ENCODE results near the gene ST3GAL4.

Gene ST3GAL4

DNA sequence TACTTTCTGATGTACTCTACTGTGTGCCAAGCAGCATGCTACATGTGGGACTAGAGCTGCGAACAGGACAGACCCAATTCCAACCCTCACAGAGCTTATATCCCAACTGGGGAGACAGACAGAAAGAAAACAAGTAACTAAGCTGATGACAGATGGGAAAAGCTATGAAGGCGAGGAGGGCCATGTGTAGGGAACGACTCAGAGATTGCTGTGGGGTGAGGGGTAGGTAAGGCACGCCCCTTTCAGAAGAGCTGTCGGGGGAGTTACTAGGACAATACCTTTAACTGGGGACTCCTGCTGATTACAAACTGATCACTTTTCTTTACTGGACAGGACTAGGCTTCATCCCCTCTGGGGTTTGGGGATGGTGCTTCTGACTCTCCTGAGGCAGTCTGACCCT lies 48.9 kb downstream of the ST3GAL4 start:
- H3K27me3 Mint-ChIP-seq (ENCODE audit: low read depth) = no peaks in the 10 kb centered on the region
- no peak overlapping the region for H3K4me3 Mint-ChIP-seq
- no peak overlapping the region for H3K27ac Mint-ChIP-seq
- no peaks in the 10 kb centered on the region for H3K4me1 Mint-ChIP-seq (ENCODE audit: low read depth)
- H3K9me3 Mint-ChIP-seq = no peaks in the 10 kb centered on the region
- H3K36me3 Mint-ChIP-seq (ENCODE audit: low read depth) = no peaks in the 10 kb centered on the region

DNA sequence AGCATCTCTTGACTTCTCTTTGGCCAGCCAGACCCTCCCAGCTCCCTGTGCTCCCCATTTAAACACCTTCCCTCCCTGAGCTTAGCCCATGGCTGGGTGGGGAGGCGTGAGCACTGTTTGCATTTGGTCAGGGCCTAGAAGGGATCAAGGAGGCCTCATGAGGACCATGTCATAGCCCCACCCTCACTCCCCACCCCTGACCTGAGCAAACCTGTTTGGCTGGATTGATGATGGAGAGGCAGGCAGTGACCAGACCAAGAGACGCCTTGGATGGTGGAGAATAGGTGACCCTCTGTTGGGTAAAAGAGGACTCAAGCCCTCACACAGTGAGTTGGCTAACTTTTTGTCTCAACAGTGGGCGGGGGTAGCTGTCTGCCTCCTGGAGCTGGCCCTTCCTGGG lies 49.9 kb downstream of the ST3GAL4 start:
- Mint-ChIP-seq H3K4me3 (no peak overlapping the region), H3K9me3 (no peaks in the 10 kb centered on the region), H3K4me1 (ENCODE audit: low read depth) (no peaks in the 10 kb centered on the region), H3K27ac (no peak overlapping the region), H3K36me3 (ENCODE audit: low read depth) (no peaks in the 10 kb centered on the region), H3K27me3 (ENCODE audit: low read depth) (no peaks in the 10 kb centered on the region)

DNA sequence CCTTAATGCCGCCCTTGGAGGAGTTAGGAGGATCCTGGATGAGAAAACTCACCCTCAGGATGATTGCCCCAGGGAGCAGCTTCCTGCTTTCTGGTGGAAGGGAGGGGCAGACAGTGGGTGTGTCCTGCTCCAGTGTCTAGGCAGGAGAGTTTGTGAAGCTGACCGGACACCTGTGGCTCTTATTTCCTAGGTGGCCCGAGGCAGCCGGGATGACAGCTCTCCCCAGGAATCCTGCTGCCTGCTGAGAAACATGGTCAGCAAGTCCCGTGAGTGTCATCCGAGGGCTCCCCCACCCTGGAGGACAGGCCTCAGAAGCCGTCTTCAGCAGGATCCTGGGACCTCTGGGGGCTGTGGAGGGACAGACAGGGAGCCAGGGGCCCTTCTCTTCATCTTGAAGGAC lies 50.4 kb downstream of the ST3GAL4 start:
- no peaks in the 10 kb centered on the region for H3K9me3 Mint-ChIP-seq
- H3K4me1 Mint-ChIP-seq (ENCODE audit: low read depth) = no peaks in the 10 kb centered on the region
- H3K27me3 Mint-ChIP-seq (ENCODE audit: low read depth) = no peaks in the 10 kb centered on the region
- H3K27ac Mint-ChIP-seq = no peak overlapping the region
- no peak overlapping the region for H3K4me3 Mint-ChIP-seq
- no peaks in the 10 kb centered on the region for H3K36me3 Mint-ChIP-seq (ENCODE audit: low read depth)

DNA sequence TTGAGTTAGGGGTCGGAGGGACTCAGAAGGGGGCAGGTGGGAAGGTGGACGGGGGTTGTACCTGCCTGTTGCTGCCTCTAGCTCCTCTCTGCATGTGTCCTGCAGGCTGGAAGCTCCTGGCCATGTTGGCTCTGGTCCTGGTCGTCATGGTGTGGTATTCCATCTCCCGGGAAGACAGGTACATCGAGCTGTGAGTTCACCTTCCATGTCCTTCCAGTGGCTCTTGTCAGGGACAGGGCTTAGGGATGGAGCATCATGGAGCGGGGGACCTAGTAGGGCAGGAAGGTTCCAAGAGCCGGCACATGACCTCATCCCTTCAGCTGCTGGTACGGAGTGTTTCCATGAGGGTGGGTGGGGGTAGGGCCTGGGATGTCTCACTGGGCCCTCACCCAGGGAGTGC lies 50.9 kb downstream of the ST3GAL4 start:
- Mint-ChIP-seq H3K36me3 (ENCODE audit: low read depth) (no peaks in the 10 kb centered on the region), H3K9me3 (no peaks in the 10 kb centered on the region), H3K4me1 (ENCODE audit: low read depth) (no peaks in the 10 kb centered on the region), H3K4me3 (no peak overlapping the region), H3K27ac (no peak overlapping the region), H3K27me3 (ENCODE audit: low read depth) (no peaks in the 10 kb centered on the region)

DNA sequence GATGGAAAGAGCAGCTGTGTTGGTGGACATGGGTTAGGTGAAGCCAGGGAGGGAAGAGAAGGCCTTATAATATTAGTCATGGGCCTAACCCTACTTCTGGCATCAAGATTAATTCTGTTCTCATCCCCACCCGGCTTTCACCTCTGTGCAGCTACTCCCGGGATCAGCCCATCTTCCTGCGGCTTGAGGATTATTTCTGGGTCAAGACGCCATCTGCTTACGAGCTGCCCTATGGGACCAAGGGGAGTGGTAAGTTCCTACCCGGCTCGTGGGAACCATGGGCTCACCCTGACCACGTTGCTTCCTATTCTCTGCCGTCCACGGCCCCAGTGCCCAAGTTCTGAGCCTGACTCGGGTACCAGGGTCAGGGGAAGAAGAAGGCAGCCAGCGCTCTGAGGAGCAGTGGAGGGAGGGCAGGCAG lies 51.6 kb downstream of the ST3GAL4 start:
- no peaks in the 10 kb centered on the region for H3K4me1 Mint-ChIP-seq (ENCODE audit: low read depth)
- H3K27me3 Mint-ChIP-seq (ENCODE audit: low read depth) = no peaks in the 10 kb centered on the region
- no peak overlapping the region for H3K4me3 Mint-ChIP-seq
- no peak overlapping the region for H3K27ac Mint-ChIP-seq
- no peaks in the 10 kb centered on the region for H3K9me3 Mint-ChIP-seq
- H3K36me3 Mint-ChIP-seq (ENCODE audit: low read depth) = no peaks in the 10 kb centered on the region

DNA sequence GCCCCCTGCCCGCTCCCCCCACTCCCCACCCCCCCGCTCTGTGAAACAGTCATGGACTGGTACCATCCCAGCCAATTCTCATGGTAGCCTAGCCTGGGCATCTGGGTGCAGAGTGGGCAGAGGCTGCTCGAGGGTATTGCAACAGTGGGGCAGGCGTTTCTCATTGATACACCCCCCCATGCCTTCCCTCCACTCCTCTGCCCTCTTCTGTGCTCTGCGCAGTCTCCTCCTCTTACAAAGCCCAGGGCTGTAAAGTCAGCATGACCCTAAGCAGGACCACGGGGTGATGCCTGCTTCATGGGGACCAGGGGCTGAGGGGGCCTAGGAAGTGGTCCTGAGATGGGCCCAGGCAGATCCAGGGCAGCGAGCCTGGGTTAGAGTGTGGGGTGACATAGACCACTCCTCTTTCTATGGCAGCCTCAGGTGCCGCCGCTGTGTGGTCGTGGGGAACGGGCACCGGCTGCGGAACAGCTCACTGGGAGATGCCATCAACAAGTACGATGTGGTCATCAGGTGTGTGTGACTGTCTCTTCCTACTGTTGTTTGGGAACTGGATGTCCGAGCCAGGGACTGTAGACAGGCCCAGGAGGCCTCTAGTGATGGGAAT lies 52.3 kb downstream of the ST3GAL4 start:
- Mint-ChIP-seq H3K27me3 (ENCODE audit: low read depth) (no peaks in the 10 kb centered on the region), H3K4me1 (ENCODE audit: low read depth) (no peaks in the 10 kb centered on the region), H3K27ac (no peak overlapping the region), H3K9me3 (no peaks in the 10 kb centered on the region), H3K4me3 (no peak overlapping the region), H3K36me3 (ENCODE audit: low read depth) (no peaks in the 10 kb centered on the region)

DNA sequence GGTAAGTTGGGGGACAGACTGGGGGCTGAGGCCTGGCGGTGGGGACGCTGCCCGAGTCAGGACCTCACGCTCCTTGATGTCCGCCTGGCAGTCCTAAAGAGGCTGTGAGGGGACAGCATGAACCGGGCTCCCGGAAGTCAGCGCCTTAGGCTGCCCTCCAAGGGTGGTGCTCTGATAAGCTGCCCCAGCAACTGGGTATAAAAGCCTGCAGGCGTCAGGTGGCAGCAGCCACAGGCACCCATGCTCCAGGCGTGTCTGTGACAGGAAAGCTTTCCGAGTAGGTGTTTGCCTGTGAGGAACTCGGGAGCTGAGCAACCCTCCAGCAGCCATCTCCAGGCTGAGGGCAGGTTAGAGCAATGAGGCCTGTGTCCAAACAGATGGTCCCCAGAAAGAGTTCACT lies 53.0 kb downstream of the ST3GAL4 start:
- no peaks in the 10 kb centered on the region for H3K27me3 Mint-ChIP-seq (ENCODE audit: low read depth)
- no peak overlapping the region for H3K27ac Mint-ChIP-seq
- H3K4me1 Mint-ChIP-seq (ENCODE audit: low read depth) = no peaks in the 10 kb centered on the region
- H3K36me3 Mint-ChIP-seq (ENCODE audit: low read depth) = no peaks in the 10 kb centered on the region
- H3K9me3 Mint-ChIP-seq = no peaks in the 10 kb centered on the region
- no peak overlapping the region for H3K4me3 Mint-ChIP-seq

DNA sequence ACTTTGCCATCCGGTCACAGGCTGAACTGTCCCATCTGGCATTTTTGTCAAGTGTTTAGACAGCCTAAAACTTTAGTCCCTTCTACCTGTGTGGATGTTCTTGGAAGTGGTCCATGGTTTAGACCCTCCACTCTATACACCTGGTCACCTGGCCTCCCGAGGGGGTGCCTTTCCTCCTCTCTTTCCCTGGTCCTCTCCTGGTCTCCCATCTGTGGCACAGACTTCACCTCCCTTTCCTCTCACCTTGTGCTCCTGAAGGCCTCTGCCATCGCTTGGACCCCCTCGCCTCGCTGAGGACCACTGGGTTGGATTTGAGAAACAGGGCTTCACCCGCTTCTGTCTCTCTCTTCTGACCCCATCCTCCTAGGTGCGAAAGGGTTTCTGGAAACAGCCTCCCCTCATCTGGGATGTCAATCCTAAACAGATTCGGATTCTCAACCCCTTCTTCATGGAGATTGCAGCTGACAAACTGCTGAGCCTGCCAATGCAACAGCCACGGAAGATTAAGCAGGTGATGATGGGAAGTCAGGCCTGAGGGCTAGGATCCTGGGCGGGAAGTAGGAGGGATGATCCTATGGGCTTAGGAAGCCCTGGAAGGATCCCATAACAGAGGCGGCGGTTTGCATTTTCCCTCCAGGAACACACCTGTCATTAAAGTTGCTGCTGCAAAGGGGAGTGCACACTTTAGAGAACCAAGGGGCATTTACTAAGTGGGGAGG lies 53.6 kb downstream of the ST3GAL4 start:
- Mint-ChIP-seq H3K4me1 (ENCODE audit: low read depth) (no peaks in the 10 kb centered on the region), H3K9me3 (no peaks in the 10 kb centered on the region), H3K27ac (no peak overlapping the region), H3K36me3 (ENCODE audit: low read depth) (no peaks in the 10 kb centered on the region), H3K4me3 (no peak overlapping the region), H3K27me3 (ENCODE audit: low read depth) (no peaks in the 10 kb centered on the region)

DNA sequence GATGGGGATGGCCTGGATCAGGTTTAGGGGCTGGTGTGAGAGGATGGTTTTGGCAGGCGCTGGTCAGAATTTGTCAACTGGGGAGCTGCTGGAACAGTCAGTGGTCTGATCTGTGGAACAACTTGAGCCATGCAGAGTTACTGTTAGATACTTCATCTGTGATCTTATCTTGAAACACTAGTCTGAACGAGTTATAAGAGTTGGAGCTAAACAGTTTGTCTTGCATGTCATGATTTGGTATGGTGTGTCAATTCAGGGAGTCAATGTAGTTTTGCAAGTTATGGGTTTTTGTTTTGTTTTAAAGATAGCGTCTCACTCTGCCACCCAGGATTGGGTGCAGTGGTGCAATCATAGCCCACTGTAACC lies 54.1 kb downstream of the ST3GAL4 start:
- no peaks in the 10 kb centered on the region for H3K4me1 Mint-ChIP-seq (ENCODE audit: low read depth)
- H3K36me3 Mint-ChIP-seq (ENCODE audit: low read depth) = no peaks in the 10 kb centered on the region
- no peak overlapping the region for H3K4me3 Mint-ChIP-seq
- H3K27ac Mint-ChIP-seq = no peak overlapping the region
- H3K9me3 Mint-ChIP-seq = no peaks in the 10 kb centered on the region
- H3K27me3 Mint-ChIP-seq (ENCODE audit: low read depth) = no peaks in the 10 kb centered on the region

DNA sequence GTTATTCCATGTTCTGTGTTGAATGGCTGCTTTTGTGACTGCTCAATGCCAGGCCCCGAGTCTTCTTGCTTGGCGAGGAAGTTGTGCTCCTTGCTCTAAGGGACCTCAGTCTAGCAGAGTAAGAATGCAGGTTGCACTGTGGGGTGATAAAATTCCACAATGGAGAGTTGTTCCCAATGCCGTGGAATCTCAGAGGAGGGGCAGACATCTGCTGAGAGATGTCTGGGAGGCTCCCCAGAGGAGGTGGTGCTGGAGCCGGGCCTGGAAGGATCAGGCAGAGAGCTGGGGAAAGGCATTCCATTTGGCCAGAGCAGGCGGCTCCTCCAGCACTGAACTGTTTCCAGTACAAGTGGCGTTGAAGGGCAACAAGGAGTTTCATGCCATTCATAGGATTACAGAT lies 55.2 kb downstream of the ST3GAL4 start:
- H3K36me3 Mint-ChIP-seq (ENCODE audit: low read depth) = no peaks in the 10 kb centered on the region
- H3K4me1 Mint-ChIP-seq (ENCODE audit: low read depth) = no peaks in the 10 kb centered on the region
- no peaks in the 10 kb centered on the region for H3K27me3 Mint-ChIP-seq (ENCODE audit: low read depth)
- H3K27ac Mint-ChIP-seq = no peak overlapping the region
- no peaks in the 10 kb centered on the region for H3K9me3 Mint-ChIP-seq
- H3K4me3 Mint-ChIP-seq = no peak overlapping the region

DNA sequence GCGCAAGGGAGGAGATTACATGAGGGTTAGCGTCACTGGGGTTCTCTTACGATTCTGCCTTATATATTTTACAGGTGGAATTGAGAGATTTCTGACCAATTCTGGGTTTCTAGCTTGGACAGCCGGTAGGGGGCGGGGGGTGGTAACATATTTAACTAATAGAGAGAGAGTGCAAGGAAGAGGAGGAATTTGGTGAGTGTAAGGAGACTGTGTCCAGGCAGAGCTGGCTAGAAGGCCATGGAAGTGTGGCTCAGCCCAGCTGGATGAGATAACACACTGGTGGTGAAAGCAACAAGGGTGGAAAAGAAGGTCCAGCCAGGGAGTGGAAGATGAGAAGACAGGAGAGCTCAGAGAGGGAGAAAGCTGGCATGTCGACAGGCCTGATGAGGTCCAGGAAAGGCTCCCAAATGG lies 56.5 kb downstream of the ST3GAL4 start:
- Mint-ChIP-seq H3K27me3 (ENCODE audit: low read depth) (no peaks in the 10 kb centered on the region), H3K4me1 (ENCODE audit: low read depth) (peaks cover 5% of the 10 kb centered on the region), H3K27ac (no peak overlapping the region), H3K4me3 (no peak overlapping the region), H3K36me3 (ENCODE audit: low read depth) (no peaks in the 10 kb centered on the region), H3K9me3 (no peaks in the 10 kb centered on the region)

DNA sequence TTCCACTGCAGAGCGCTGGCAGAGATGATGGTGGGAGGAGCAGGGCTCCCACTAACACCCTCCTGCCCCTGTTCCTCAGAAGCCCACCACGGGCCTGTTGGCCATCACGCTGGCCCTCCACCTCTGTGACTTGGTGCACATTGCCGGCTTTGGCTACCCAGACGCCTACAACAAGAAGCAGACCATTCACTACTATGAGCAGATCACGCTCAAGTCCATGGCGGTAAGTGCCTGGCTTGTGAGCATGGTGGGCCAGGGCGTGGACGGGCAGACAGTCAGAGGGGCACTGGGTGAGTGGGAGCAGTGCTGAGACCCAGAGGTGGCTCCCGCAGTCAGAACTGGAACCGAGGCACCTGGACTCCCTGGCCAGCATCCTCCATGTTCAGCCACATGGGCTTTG lies 57.9 kb downstream of the ST3GAL4 start:
- Mint-ChIP-seq H3K36me3 (ENCODE audit: low read depth) (no peaks in the 10 kb centered on the region), H3K27me3 (ENCODE audit: low read depth) (peaks cover 2% of the 10 kb centered on the region), H3K4me3 (no peak overlapping the region), H3K4me1 (ENCODE audit: low read depth) (peaks cover 5% of the 10 kb centered on the region), H3K27ac (no peak overlapping the region), H3K9me3 (no peaks in the 10 kb centered on the region)

DNA sequence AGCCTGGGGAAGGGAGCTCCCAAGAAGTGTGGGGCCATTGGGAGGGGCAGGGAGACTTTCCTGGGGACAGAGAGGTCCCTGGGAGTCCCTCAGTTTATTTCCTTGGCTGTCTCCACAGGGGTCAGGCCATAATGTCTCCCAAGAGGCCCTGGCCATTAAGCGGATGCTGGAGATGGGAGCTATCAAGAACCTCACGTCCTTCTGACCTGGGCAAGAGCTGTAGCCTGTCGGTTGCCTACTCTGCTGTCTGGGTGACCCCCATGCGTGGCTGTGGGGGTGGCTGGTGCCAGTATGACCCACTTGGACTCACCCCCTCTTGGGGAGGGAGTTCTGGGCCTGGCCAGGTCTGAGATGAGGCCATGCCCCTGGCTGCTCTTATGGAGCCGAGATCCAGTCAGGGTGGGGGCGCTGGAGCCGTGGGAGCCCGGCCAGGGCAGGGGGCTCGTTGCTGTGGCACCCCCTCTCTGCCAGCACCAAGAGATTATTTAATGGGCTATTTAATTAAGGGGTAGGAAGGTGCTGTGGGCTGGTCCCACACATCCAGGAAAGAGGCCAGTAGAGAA lies 58.4 kb downstream of the ST3GAL4 start:
- H3K4me1 Mint-ChIP-seq (ENCODE audit: low read depth) = peaks cover 5% of the 10 kb centered on the region
- no peak overlapping the region for H3K27ac Mint-ChIP-seq
- peaks cover 7% of the 10 kb centered on the region for H3K27me3 Mint-ChIP-seq (ENCODE audit: low read depth)
- no peak overlapping the region for H3K4me3 Mint-ChIP-seq
- H3K9me3 Mint-ChIP-seq = no peaks in the 10 kb centered on the region
- H3K36me3 Mint-ChIP-seq (ENCODE audit: low read depth) = no peaks in the 10 kb centered on the region

DNA sequence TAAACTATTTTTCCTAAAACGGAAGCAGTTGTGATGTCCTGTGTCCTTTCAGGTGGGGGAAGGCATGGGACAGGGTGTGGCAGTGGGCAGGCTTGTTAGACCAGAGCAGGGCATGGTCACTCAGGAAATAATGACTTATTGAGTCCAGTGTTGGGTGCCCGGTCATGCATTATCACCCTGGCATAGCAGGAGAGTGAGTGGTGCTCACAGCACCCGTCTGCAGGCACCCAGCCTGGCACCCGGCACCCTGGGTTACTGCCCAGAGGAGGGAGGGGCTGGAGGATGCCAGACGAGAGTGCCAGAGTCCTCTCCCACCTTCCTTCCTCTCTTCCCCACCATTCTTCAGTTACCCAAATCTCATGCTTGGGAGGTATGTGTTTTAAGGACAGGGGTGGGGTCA lies 59.1 kb downstream of the ST3GAL4 start:
- Mint-ChIP-seq H3K4me1 (ENCODE audit: low read depth) (peaks cover 5% of the 10 kb centered on the region), H3K27me3 (ENCODE audit: low read depth) (peaks cover 8% of the 10 kb centered on the region), H3K4me3 (no peak overlapping the region), H3K36me3 (ENCODE audit: low read depth) (no peaks in the 10 kb centered on the region), H3K27ac (no peak overlapping the region), H3K9me3 (no peaks in the 10 kb centered on the region)

DNA sequence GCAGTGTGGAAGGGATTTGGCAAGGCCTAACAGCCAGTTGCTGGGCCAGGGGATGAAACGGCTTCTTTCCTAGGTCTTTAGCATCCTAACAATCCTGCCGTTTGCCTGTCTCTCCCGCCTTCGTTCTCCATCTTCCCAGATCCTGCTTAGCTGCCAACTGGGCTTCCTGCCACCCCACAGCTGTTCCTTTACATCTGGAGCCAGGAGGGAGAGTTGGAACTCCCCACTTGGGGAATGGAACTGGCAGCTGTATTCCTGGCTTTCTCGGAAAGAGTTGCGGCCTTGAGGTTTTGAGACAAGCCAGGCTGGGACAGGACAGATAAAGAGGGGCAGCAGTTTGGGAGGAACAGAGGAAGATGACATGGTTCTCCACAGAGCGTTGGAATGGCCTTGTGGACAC lies 59.6 kb downstream of the ST3GAL4 start:
- Mint-ChIP-seq H3K4me1 (ENCODE audit: low read depth) (peaks cover 9% of the 10 kb centered on the region), H3K4me3 (no peak overlapping the region), H3K27ac (no peak overlapping the region), H3K9me3 (no peaks in the 10 kb centered on the region), H3K36me3 (ENCODE audit: low read depth) (no peaks in the 10 kb centered on the region), H3K27me3 (ENCODE audit: low read depth) (peaks cover 12% of the 10 kb centered on the region)

Data from T-helper 1 cell treated with Interleukin-12 subunit alpha and Interleukin-12 subunit beta and Interleukin-4 antibody, amounts not matched to agents 30 μg/mL and 1 μg/mL, for 36 hours (primary cell).